HG03565 (cell line): ENCODE results near the gene TSPOAP1.

Experiments
- ATAC-seq: cut with Tn5 transposase; IDR thresholded peaks from one replicate; pipeline ENCODE4 v1.9.1; 2021; ENCODE audit warnings: mild to moderate bottlenecking, moderate library complexity; ENCODE audit not compliant: unreplicated experiment

Gene TSPOAP1

DNA sequence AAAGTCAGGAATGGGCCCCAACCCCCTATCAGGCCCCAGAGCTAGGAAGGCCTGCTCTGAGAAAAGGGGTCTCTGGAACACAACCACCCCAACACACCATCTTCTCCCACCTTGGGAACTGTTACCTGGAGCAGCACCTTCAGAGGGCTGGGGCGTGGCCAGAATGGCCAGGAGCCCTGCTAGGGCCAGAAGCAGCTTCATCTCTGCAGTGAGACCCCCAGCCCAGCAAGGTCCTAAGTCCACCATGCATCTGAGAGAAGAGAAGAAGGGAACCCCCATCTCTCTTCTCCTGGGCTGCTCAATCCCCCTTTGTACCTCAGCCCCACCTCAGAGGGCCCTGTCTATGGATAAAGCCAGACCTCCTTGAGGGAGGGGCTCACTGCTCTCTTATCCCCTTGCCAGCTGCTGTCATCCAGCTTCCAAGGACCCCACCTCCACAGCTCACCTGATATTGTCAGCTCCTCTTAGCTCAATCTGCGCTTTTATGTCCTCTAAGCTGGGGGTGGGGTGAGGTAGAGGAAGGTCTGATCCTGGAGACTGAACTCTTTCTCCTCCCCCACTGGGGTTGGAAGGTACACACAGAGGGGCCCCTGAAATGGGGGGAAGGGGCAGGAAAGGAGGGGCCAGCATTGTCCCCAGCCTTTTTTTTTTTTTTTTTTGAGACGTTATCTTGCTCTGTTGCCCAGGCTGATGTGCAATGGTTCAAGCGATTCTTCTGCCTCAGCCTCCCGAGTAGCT lies 47.9 kb downstream of the TSPOAP1 start, which contains the start of gene MPO:
Gene MPO (minus strand): TSS at position 456 of the 738 bp plus-strand sequence. CDS start 177 bp downstream, at position 279.
- no peak for ATAC-seq

DNA sequence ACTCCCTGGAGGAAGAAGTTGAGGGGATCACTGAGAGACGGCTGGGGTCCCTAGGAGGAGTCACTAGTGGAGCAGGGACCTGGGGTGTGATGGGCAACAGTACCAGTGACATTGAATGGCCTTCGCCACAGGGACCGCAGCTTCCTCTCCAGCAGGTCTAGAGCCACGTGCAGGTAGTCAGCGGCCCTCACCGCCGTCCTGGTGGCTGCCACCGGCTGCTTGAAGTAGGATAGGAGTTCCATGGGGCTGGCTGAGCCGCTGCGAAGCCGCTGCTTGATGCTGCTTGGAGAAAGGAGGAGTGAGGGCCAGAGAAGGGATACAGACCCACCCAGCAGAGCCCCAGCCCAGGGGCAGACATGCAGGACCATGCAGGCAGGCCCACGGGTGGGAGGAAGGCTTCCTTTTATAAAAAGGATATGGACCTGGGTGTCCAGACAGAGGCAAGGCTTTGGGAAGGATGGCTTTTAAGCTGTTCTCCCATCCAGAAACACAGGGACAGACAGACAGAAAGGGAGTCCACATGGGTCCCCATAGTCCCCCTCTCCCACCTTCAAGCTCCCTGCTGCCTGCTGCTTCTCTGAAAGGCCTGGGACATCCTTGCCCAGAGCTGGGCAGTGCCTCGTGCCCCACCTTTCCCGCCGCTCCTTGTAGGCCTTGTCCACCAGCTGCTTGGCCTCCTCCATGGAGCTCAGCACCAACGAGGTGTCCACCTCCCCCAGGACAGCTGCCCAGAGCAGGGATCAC lies 48.7 kb downstream of the TSPOAP1 start:
- no peak for ATAC-seq

- no peak for ATAC-seq
Observed at GRCh38 chr17:58279016-58279711, 49.4 kb downstream of the TSPOAP1 start.

DNA sequence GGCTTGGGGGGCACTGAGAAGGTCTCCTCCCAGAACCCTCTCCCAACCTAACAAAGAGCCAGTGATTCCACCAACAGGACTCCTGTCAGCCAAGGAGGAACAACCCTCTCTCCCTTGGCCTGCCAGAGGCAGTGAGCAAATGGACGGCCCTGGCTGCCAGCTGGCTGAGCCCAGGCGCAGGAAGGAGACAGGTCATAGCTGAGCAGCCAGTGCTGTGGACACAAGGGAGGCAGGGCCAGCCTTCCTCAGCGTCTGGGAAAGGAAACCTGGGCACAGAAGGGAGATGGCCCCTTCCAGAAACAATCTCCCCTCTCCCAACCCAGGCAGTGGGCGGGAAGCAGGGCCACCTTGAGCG lies 50.0 kb downstream of the TSPOAP1 start:
- ATAC-seq = no peak

DNA sequence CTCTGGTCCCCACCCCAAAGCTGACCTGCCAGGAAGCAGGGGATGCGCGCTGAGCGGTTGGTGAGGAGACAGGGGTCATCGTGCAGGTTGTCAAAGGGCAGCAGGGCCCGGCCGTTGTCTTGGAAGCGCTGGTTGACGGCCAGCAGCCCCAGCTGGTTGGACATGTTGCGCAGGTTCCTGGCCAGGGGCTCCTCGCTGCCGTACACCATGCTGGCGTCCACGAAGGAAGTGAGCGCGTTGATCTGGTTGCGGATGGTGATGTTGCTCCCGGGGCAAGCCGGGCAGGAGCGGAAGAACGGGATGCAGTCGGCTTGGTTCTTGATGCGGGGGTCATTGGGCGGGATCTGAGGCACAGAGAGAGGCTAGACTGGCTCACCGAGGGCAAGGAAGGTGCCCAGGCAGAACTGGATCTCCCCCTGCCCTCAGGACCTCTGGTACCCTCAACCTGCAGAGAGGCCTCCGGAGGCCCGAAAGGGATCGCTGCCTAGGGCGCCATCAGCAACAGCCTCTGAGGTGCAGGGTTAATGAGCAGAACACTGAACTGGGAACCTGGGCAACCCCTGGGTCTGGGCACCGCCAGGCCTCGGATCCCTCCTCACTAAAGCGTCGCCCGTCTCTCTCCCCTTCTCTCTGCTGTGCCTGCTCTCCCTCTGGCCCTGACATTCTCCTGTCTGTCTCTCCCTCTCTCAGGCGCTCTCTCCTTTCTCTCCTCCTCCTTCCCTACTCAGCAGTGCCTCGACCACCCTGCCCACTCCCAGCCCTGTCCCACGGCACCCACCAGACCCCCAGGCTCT lies 50.6 kb downstream of the TSPOAP1 start:
- no peak for ATAC-seq

DNA sequence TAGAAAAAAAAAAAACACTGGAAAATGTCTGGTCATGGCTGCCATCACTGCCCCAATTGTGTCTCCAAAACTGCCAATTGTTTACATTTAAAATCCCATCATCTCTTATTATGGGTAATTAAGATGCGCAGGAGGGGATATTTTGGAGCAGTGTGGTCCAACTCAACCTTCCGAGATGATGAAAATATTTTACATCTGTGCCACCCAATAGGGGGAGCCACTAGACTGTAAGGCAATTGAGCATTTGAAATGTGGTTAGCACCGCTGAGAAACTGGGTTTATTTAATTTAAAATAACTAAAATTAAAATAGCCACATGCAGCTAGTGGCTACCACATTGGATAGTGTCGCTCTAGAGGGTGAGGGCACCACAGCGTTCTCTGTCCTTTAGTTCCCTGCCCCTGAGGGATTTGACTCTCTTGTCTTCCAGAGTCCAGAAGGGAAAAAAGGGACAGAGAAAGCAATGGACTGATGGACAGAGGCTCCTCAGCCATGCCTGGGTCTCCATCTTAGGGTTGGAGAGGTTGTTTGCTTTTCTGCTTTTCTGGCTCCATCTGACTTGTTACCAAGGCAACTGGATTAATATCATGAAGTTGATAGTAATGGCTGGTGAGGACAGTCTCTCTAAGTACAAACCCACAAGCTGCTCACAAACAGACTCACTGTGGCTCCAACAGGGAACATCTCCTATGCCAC lies 51.3 kb downstream of the TSPOAP1 start:
- no peak for ATAC-seq

DNA sequence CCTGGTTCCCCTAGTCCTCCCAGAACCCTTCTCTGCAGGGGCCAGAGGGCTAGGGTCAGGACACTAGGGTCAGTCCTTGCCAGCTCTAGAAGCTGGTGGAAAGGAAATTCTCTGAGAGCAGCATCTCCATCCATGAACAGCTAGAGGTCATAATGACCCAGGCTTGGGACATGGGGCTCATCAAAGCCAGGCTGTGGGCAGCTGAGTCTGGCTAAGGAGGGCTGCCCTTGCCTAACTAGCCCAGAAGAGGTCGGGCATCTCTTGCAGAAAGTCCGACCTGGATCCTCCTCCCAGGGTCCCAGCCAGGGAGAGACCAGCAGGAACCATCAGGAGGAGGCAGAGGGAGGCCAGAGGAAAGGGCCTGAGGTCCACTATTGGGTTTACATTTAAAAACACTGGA lies 52.2 kb downstream of the TSPOAP1 start:
- no peak for ATAC-seq

GRCh38 chr17:58275417-58275816 lies 53.2 kb downstream of the TSPOAP1 start:
- ATAC-seq = no peak

- ATAC-seq = no peak
Observed at GRCh38 chr17:58273453-58274104, 55.0 kb downstream of the TSPOAP1 start.

GRCh38 chr17:58272367-58273280 lies 56.0 kb downstream of the TSPOAP1 start:
- no peak for ATAC-seq

- ATAC-seq = no peak
Observed at GRCh38 chr17:58271216-58271931, 57.2 kb downstream of the TSPOAP1 start.

DNA sequence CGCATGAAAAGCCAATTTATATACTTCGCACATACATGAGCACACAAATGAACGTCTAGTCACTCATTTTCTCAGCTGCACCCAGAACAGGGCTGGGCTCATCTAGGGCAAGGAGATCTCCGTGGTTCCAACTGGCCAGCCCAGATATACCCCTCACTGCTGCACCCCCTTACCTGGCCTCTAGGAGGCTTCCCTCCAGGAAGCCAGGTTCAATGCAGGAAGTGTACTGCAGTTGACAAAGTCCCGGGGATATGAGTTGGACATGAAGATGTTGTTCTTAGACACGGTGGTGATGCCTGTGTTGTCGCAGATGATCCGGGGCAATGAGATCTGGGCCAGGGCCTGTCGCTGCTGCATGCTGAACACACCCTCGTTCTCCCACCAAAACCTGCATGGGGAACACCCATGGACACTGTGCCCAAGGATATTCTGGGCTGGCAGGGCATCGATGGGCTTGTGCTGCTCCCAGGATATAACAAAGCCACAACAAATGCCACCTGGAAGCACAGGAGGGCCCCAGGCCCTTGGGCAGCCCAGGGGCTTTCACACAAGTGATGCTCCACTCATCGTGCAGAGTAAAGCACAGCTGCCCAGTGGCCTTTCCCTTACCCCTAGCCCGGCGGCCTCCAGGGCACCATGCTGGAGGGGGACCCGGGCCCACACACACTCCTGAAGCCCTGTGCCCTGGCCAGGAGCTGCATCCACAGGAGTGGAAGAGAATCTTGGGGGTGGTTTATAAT lies 57.9 kb downstream of the TSPOAP1 start:
- no peak for ATAC-seq

- ATAC-seq = no peak
Observed at GRCh38 chr17:58269557-58270291, 58.9 kb downstream of the TSPOAP1 start.

GRCh38 chr17:58268774-58269556 lies 59.6 kb downstream of the TSPOAP1 start:
- ATAC-seq = no peak

- ATAC-seq = no peak
Observed at GRCh38 chr17:58268326-58268725, 60.3 kb downstream of the TSPOAP1 start.
